Measurements from ENCODE around the gene SLCO1A2. TPM values are rescaled to one million over a fixed set of nuclear protein-coding genes. Genes with fewer than 3 reads are reported as not detected.

SLCO1A2 gene, protein sequence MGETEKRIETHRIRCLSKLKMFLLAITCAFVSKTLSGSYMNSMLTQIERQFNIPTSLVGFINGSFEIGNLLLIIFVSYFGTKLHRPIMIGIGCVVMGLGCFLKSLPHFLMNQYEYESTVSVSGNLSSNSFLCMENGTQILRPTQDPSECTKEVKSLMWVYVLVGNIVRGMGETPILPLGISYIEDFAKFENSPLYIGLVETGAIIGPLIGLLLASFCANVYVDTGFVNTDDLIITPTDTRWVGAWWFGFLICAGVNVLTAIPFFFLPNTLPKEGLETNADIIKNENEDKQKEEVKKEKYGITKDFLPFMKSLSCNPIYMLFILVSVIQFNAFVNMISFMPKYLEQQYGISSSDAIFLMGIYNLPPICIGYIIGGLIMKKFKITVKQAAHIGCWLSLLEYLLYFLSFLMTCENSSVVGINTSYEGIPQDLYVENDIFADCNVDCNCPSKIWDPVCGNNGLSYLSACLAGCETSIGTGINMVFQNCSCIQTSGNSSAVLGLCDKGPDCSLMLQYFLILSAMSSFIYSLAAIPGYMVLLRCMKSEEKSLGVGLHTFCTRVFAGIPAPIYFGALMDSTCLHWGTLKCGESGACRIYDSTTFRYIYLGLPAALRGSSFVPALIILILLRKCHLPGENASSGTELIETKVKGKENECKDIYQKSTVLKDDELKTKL
- total RNA-seq (2016; rRNA removed; fragmentation: Illumina TruSeq; extraction: Trizol) (not detected in 2 replicates), polyA plus RNA-seq (2011; rRNA removed) (not detected in 2 replicates), polyA minus RNA-seq (2011; rRNA and poly(A)+ RNA removed; ENCODE audit: low replicate concordance) (0.60 TPM in 1 of 2 replicates, not detected in the other), Bru-seq, nascent RNA (percentile 2 among the genes with signal in this experiment), BruChase-seq, experiment 1, labeled RNA remaining after a 6-hour chase (percentile 3 among the genes with signal in this experiment), BruChase-seq, experiment 2, labeled RNA remaining after a 2-hour chase (percentile 3 among the genes with signal in this experiment)
- not detected in 2 replicates for total RNA-seq (2016; cell fraction: cytosol; rRNA removed; fragmentation: Illumina TruSeq; extraction: Trizol; ENCODE audit: low read depth)
- total RNA-seq (2016; cell fraction: insoluble cytoplasmic fraction; rRNA removed; fragmentation: Illumina TruSeq; extraction: Trizol), result not detected in 2 replicates
- not detected in 2 replicates for total RNA-seq (2016; cell fraction: membrane; rRNA removed; fragmentation: Illumina TruSeq; extraction: Trizol)
- total RNA-seq (2016; cell fraction: nucleus; rRNA removed; fragmentation: Illumina TruSeq; extraction: Trizol), result not detected in 2 replicates
- polyA plus RNA-seq (2011; cell fraction: cytosol; rRNA removed), result not detected in 2 replicates
- polyA plus RNA-seq (2011; cell fraction: nucleus; rRNA removed), result not detected in 2 replicates
- polyA plus RNA-seq (2012), result not detected in 2 replicates
- polyA plus RNA-seq (2016; cell fraction: cytosol; fragmentation: Illumina TruSeq; extraction: Trizol; ENCODE audit: low read depth), result not detected in 2 replicates
- polyA plus RNA-seq (2016; cell fraction: insoluble cytoplasmic fraction; fragmentation: Illumina TruSeq; extraction: Trizol; ENCODE audit: low read depth), result not detected in 2 replicates
- not detected in 2 replicates for polyA plus RNA-seq (2016; cell fraction: membrane; fragmentation: Illumina TruSeq; extraction: Trizol; ENCODE audit: low read depth)
- not detected in 2 replicates for polyA plus RNA-seq (2016; cell fraction: nucleus; fragmentation: Illumina TruSeq; extraction: Trizol; ENCODE audit: insufficient read depth, low read depth)
- not detected in 2 replicates for polyA minus RNA-seq (2011; cell fraction: cytosol; rRNA and poly(A)+ RNA removed)
- polyA minus RNA-seq (2011; cell fraction: nucleus; rRNA and poly(A)+ RNA removed), result not detected in 2 replicates
- long read RNA-seq, experiment 1, result 0 reads
- long read RNA-seq, experiment 2, result 0 reads

DNA sequence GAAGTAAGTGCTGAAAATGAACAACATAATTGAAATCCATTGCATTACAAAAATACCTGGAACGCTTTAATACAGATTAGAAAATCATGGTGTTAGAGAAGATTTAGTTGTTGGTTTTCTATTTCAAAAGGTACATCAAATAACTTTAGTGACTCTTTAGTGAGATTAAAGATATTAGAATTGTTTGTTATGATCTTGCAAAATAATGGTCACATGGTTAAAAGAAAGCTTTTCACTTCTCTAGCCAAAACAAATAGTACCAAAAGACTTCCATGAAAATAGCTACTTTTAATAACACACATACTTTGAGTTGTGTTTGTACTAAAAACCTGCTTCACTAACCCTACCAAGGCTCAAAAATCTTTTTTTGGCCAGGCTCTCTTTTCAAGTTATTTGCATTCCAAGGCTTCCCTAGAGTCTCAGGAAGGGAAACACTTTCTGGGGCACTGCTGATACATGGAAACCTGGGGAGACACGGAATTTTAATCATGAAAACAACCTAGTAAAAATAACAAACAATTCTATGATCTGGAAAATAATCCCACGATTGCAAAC, at the start of gene SLCO1A2:
Gene SLCO1A2 (minus strand): TSS at position 147 of the 555 bp plus-strand sequence. CDS start 270 bp downstream, outside the sequence.
- TF ChIP-seq, protein P1, sequence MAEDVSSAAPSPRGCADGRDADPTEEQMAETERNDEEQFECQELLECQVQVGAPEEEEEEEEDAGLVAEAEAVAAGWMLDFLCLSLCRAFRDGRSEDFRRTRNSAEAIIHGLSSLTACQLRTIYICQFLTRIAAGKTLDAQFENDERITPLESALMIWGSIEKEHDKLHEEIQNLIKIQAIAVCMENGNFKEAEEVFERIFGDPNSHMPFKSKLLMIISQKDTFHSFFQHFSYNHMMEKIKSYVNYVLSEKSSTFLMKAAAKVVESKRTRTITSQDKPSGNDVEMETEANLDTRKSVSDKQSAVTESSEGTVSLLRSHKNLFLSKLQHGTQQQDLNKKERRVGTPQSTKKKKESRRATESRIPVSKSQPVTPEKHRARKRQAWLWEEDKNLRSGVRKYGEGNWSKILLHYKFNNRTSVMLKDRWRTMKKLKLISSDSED (CRISPR knock-in tag; IDR thresholded peaks at IDR 0.05), result no peak
- TF ChIP-seq ZNF546 (CRISPR knock-in tag; conservative IDR thresholded peaks at IDR 0.05) (no peak), KLF6 (CRISPR knock-in tag; IDR thresholded peaks at IDR 0.05) (no peak)
- no peak within 1 kb of the TSS for H3K4me3 ChIP-seq (replicated peaks in 1 of 3; ENCODE audit: insufficient read depth in 1 of 3, low read depth in 2 of 3, low read length in 3 of 3)

More for the DNA sequence above, at the start of gene SLCO1A2:
- no peak for FAIRE-seq
- DNase-seq (ENCODE audit: low spot score), result no peak
- CTCF ChIA-PET (ENCODE audit: low intra/inter-chr PET ratio, low total read pairs), result no interaction called here
- H3K27me3 ChIP-seq (ENCODE audit: control insufficient read depth in 1 of 2, insufficient read depth in 2 of 2, low read length in 2 of 2), result no peaks in the 10 kb centered on the region
- no peak within 1 kb of the TSS for H3K27ac ChIP-seq (ENCODE audit: extremely low read length, insufficient read depth, low read length)
- H4K20me1 ChIP-seq (ENCODE audit: insufficient read depth, low read length), result no peaks in the 10 kb centered on the region
- ATAC-seq, result no peak
- POLR2A ChIA-PET, result no interaction called here
- H3K9me3 ChIP-seq (ENCODE audit: low read length), result peaks cover 26% of the 10 kb centered on the region
- no peaks in the 10 kb centered on the region for H3K79me2 ChIP-seq (ENCODE audit: insufficient read depth, low read length)
- no peak within 1 kb of the TSS for H3K9ac ChIP-seq (ENCODE audit: insufficient read depth, low read depth, low read length)
- 0 out of 2 replicates have a peak, but pooled peaks cover 7% of the 10 kb centered on the region for H3K4me1 ChIP-seq (ENCODE audit: insufficient read depth, low read length)
- in situ Hi-C loops (cut with HindIII; ENCODE audit: extremely low pct_ligation_motif_present, low pct_unique_long_range_greater_than_20kb) (no loop called here), intact Hi-C loops (cut with micrococcal nuclease; ENCODE audit: unreplicated experiment) (no loop called here)
- H3K36me3 ChIP-seq (replicated peaks in 1 of 2; ENCODE audit: control insufficient read depth in 1 of 2, insufficient read depth in 2 of 2, low read length in 2 of 2), result no peaks in the 10 kb centered on the region
- no TSS peak for BruUV-seq (replicated peaks)
- H2AFZ ChIP-seq (ENCODE audit: low read length), result no peak within 1 kb of the TSS
- H3K4me2 ChIP-seq (ENCODE audit: low read depth, low read length), result no peak within 1 kb of the TSS
- 4% methylated on average over 3 of the region's 3 CpGs for WGBS (ENCODE audit: low lambda C conversion rate)
